ENCODE data around the gene CSTA.

- TF ChIP-seq CTCF (IDR thresholded peaks at IDR 0.05), result no peak
- no peak for TF ChIP-seq POLR2A (IDR thresholded peaks at IDR 0.05)
Measured at GRCh38 chr3:122362026-122362425, 37.0 kb downstream of the CSTA start.

Measured in right lobe of liver (tissue), 4 donors.